Natural killer cell (primary cell): Measurements from ENCODE around the gene LCNL1. TPM values are rescaled to one million over a fixed set of nuclear protein-coding genes. Genes with fewer than 3 reads are reported as not detected.

Source experiments
- total RNA-seq, 4 donors: library from RNA; stranded (reverse); fragments of 120-200 nt in 1 of 4; gene quantifications; one replicate each; pipeline versions ENCODE4 v1.2.3 to v1.2.4, GENCODE V29; 2013 to 2022

LCNL1 gene
- total RNA-seq, 3 donors from 2014 or later (not counting 1 experiment from before 2014, with no cell fraction given): 4.9 to 8.4 (median 8.2) TPM

Other genes starting within 250 kb of the LCNL1 start
- gene LCN10, start 240.1 kb upstream of the LCNL1 start, total RNA-seq: not detected
- not detected for gene LCN6, start 234.5 kb upstream of the LCNL1 start, total RNA-seq
- not detected for gene LCN8, start 224.8 kb upstream of the LCNL1 start, total RNA-seq
- gene LCN15, start 218.5 kb upstream of the LCNL1 start, total RNA-seq: not detected
- gene TMEM141, start 191.6 kb upstream of the LCNL1 start, total RNA-seq: 10 to 100 TPM; 22.4 to 26.9 (median 26.6) TPM
- gene CCDC183, start 186.7 kb upstream of the LCNL1 start, total RNA-seq: under 1 TPM; 0.56 to 0.75 (median 0.65) TPM
- 10 to 100 TPM; 72.7 to 82.5 (median 75.9) TPM for gene RABL6, start 175.0 kb upstream of the LCNL1 start, total RNA-seq
- 10 to 100 TPM; 26.6 to 35.6 (median 31.5) TPM for gene AJM1, start 140.5 kb upstream of the LCNL1 start, total RNA-seq
- gene PHPT1, start 133.6 kb upstream of the LCNL1 start, total RNA-seq: 10 to 100 TPM; 63.5 to 69.8 (median 67.7) TPM
- gene MAMDC4, start 130.6 kb upstream of the LCNL1 start, total RNA-seq: 1 to 10 TPM; 4.6 to 6.5 (median 5.8) TPM
- 100 to 1,000 TPM; 208 to 255 (median 227) TPM for gene EDF1, start 116.7 kb upstream of the LCNL1 start, total RNA-seq
- 10 to 100 TPM; 17.4 to 35.5 (median 25.0) TPM for gene TRAF2, start 96.5 kb upstream of the LCNL1 start, total RNA-seq
- 100 to 1,000 TPM; 117 to 144 (median 136) TPM for gene FBXW5, start 38.3 kb upstream of the LCNL1 start, total RNA-seq
- gene C8G, start 37.8 kb upstream of the LCNL1 start, total RNA-seq: 1 to 10 TPM; 3.9 to 8.5 (median 7.3) TPM
- 10 to 100 TPM in 1 of 3 donors, 1 to 10 TPM in 2; 9.2 to 11.3 (median 9.8) TPM for gene LCN12, start 30.7 kb upstream of the LCNL1 start, total RNA-seq
- 100 to 1,000 TPM; 157 to 361 (median 296) TPM for gene PTGDS, start 5.5 kb upstream of the LCNL1 start, total RNA-seq
- gene PAXX, start 9.4 kb downstream of the LCNL1 start, total RNA-seq: 100 to 1,000 TPM; 161 to 188 (median 161) TPM
- gene CLIC3, start 13.6 kb downstream of the LCNL1 start, total RNA-seq: 100 to 1,000 TPM; 144 to 286 (median 161) TPM
- gene ABCA2, start 45.2 kb downstream of the LCNL1 start, total RNA-seq: 100 to 1,000 TPM; 356 to 416 (median 357) TPM
- 1 to 10 TPM in 2 of 3 donors, under 1 TPM in 1; 0.99 to 5.1 (median 3.9) TPM for gene FUT7, start 49.1 kb downstream of the LCNL1 start, total RNA-seq
- 1 to 10 TPM in 2 of 3 donors, under 1 TPM in 1; 0.87 to 5.6 (median 3.4) TPM for gene NPDC1, start 63.2 kb downstream of the LCNL1 start, total RNA-seq
- not detected for gene ENTPD2, start 71.1 kb downstream of the LCNL1 start, total RNA-seq
- gene SAPCD2, start 87.6 kb downstream of the LCNL1 start, total RNA-seq: 1 to 10 TPM in 2 of 3 donors, under 1 TPM in 1; 0.59 to 2.6 (median 1.0) TPM
- gene UAP1L1, start 94.5 kb downstream of the LCNL1 start, total RNA-seq: 10 to 100 TPM; 10.5 to 25.8 (median 19.3) TPM
- 10 to 100 TPM; 75.1 to 99.4 (median 80.4) TPM for gene MAN1B1, start 104.0 kb downstream of the LCNL1 start, total RNA-seq
- gene DPP7, start 131.7 kb downstream of the LCNL1 start, total RNA-seq: 100 to 1,000 TPM; 233 to 264 (median 251) TPM
- gene GRIN1, start 156.2 kb downstream of the LCNL1 start, total RNA-seq: not detected
- not detected for gene LRRC26, start 187.1 kb downstream of the LCNL1 start, total RNA-seq
- gene TMEM210, start 189.1 kb downstream of the LCNL1 start, total RNA-seq: not detected
- gene ANAPC2, start 205.6 kb downstream of the LCNL1 start, total RNA-seq: 100 to 1,000 TPM; 146 to 172 (median 171) TPM
- gene SSNA1, start 205.7 kb downstream of the LCNL1 start, total RNA-seq: 10 to 100 TPM; 45.1 to 53.5 (median 52.2) TPM
- gene TPRN, start 217.7 kb downstream of the LCNL1 start, total RNA-seq: 10 to 100 TPM in 1 of 3 donors, 1 to 10 TPM in 2; 8.2 to 10.6 (median 8.4) TPM
- gene TMEM203, start 222.7 kb downstream of the LCNL1 start, total RNA-seq: 10 to 100 TPM; 22.1 to 30.5 (median 27.1) TPM
- 10 to 100 TPM; 31.1 to 36.0 (median 31.9) TPM for gene NDOR1, start 222.7 kb downstream of the LCNL1 start, total RNA-seq
- 1 to 10 TPM in 1 of 3 donors, under 1 TPM in 2; 0.82 to 1.6 (median 0.93) TPM for gene RNF208, start 239.2 kb downstream of the LCNL1 start, total RNA-seq
- gene CYSRT1, start 242.2 kb downstream of the LCNL1 start, total RNA-seq: under 1 TPM in 1 of 3 donors, not detected in 2; 0.38 TPM
- not detected for gene RNF224, start 244.5 kb downstream of the LCNL1 start, total RNA-seq
- not detected for gene SLC34A3, start 247.9 kb downstream of the LCNL1 start, total RNA-seq